Activated T-cell treated with anti-CD3 and anti-CD28 coated beads, Interleukin-2, amount 50 U/mL, for 4 hours (primary cell): ENCODE results near the gene SLC25A47. TPM values are rescaled to one million over a fixed set of nuclear protein-coding genes. Genes with fewer than 3 reads are reported as not detected.
"Not testable (repeated sequence)": the region's sequence is repeated elsewhere in the genome, so short reads cannot be mapped to it uniquely, and the experiment has no call there.

Source experiments
- ATAC-seq, 2 donors: fragments of 200-7000 bp; cut with Tn5 transposase; one replicate each; pipeline ENCODE4 v1.10.0; 2021
- DNase-seq: peaks from one replicate; pipeline ENCODE4 v3.0.0-alpha.2; 2020
- H3K27me3 Mint-ChIP-seq: one replicate; pipeline ENCODE4 v1.8.0; 2021; ENCODE audit warnings: low read depth, mixed read lengths
- H3K36me3 Mint-ChIP-seq: one replicate; pipeline ENCODE4 v1.8.0; 2022; ENCODE audit warnings: mixed read lengths; ENCODE audit not compliant: insufficient read depth
- H3K4me1 Mint-ChIP-seq: one replicate; pipeline ENCODE4 v1.8.0; 2021; ENCODE audit warnings: low read depth, mixed read lengths
- H3K4me3 Mint-ChIP-seq: one replicate; pipeline ENCODE4 v1.8.0; 2021; ENCODE audit warnings: mild to moderate bottlenecking, moderate library complexity, mixed read lengths
- H3K9me3 Mint-ChIP-seq: one replicate; pipeline ENCODE4 v1.8.0; 2021; ENCODE audit warnings: mixed read lengths
- total RNA-seq, 3 donors: library from RNA; stranded (reverse); gene quantifications; one replicate each; pipeline ENCODE4 v1.2.1, GENCODE V29; 2021

Gene SLC25A47
- total RNA-seq, 3 donors from 2014 or later = not detected

GRCh38 chr14:100286484-100287191 is 36.5 kb upstream of the SLC25A47 start:
- H3K27me3 Mint-ChIP-seq = no peaks in the 10 kb centered on the region
- peak overlapping the region; percentile 79 for H3K4me3 Mint-ChIP-seq
- peaks cover 7% of the 10 kb centered on the region for H3K4me1 Mint-ChIP-seq
- H3K9me3 Mint-ChIP-seq = no peaks in the 10 kb centered on the region
- DNase-seq (no peak), ATAC-seq (no peak)
- no peaks in the 10 kb centered on the region for H3K36me3 Mint-ChIP-seq

GRCh38 chr14:100287202-100287997 is 35.7 kb upstream of the SLC25A47 start:
- Mint-ChIP-seq H3K36me3 (no peaks in the 10 kb centered on the region), H3K27me3 (no peaks in the 10 kb centered on the region), H3K4me1 (peaks cover 7% of the 10 kb centered on the region), H3K9me3 (no peaks in the 10 kb centered on the region), H3K4me3 (no peak overlapping the region)
- no peak for ATAC-seq
- DNase-seq = no peak

DNA sequence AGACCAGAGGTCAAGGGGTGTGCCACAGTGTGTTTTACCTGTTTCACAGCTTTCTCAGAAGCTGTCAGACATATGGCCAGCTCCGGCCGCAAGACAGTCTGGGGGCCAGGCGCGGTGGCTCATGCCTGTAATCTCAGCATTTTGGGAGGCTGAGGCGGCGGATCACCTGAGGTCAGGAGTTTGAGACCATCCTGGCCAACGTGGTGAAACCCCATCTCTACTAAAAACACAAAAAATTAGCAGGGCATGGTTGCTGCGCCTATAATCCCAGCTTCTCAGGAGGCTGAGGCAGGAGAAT is 35.2 kb upstream of the SLC25A47 start:
- H3K36me3 Mint-ChIP-seq, H3K9me3 Mint-ChIP-seq, DNase-seq, H3K4me3 Mint-ChIP-seq, H3K4me1 Mint-ChIP-seq, H3K27me3 Mint-ChIP-seq, ATAC-seq: not testable (repeated sequence)

GRCh38 chr14:100288382-100289185 is 34.6 kb upstream of the SLC25A47 start:
- H3K9me3 Mint-ChIP-seq = no peaks in the 10 kb centered on the region

DNA sequence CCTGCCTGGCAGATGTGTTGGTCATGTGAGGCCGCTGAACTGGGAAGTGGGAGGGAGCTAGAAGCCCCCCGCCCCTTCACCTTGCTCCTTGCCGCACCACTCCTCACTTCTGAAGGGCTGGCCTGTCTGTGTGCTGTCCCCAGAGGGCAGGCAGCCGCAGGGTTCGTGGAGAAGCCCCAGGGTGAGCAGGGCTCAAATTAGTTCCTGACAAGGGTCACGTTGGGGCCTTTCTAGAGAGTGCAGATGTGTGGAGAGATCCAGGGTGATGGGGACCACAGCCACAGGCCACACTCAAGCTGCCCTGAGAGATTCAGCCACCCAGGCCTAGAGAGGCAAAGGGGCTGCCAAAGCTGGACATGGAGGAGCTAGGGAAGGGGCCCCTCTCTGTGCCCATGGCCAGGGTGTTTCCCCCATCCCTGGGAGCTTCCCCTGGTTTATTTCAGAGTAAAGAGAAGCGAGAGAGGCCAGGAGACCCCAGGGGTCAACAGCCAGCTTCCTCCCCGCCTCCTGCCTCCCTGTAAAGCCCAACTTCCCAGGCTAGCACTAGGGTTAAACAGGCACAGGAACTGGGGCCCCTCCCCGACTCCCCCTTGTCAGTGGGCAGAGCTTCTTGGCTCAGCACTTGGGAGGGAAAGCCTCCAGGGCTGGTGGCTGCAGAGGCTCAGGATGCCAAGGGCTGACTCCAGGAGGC is 33.1 kb upstream of the SLC25A47 start:
- no peaks in the 10 kb centered on the region for H3K36me3 Mint-ChIP-seq
- H3K27me3 Mint-ChIP-seq = no peaks in the 10 kb centered on the region
- DNase-seq (no peak), ATAC-seq (no peak)
- H3K4me1 Mint-ChIP-seq = peaks cover 3% of the 10 kb centered on the region
- H3K9me3 Mint-ChIP-seq = no peaks in the 10 kb centered on the region
- H3K4me3 Mint-ChIP-seq = no peak overlapping the region

More at GRCh38 chr14:100288382-100289185, 34.6 kb upstream of the SLC25A47 start:
- ATAC-seq (no peak), DNase-seq (no peak)
- Mint-ChIP-seq H3K4me3 (no peak overlapping the region), H3K36me3 (no peaks in the 10 kb centered on the region), H3K4me1 (peaks cover 7% of the 10 kb centered on the region), H3K27me3 (no peaks in the 10 kb centered on the region)

- Mint-ChIP-seq H3K27me3 (no peaks in the 10 kb centered on the region), H3K4me1 (peaks cover 3% of the 10 kb centered on the region), H3K36me3 (no peaks in the 10 kb centered on the region), H3K9me3 (no peaks in the 10 kb centered on the region), H3K4me3 (no peak overlapping the region)
- DNase-seq (no peak), ATAC-seq (no peak)
These were observed 32.4 kb upstream of the SLC25A47 start for GRCh38 chr14:100290607-100291304.

- no peaks in the 10 kb centered on the region for H3K36me3 Mint-ChIP-seq
- H3K27me3 Mint-ChIP-seq = no peaks in the 10 kb centered on the region
- ATAC-seq (no peak), DNase-seq (no peak)
- no peak overlapping the region for H3K4me3 Mint-ChIP-seq
- peaks cover 2% of the 10 kb centered on the region for H3K4me1 Mint-ChIP-seq
- H3K9me3 Mint-ChIP-seq = no peaks in the 10 kb centered on the region
These were observed 31.6 kb upstream of the SLC25A47 start for GRCh38 chr14:100291305-100292075.

DNA sequence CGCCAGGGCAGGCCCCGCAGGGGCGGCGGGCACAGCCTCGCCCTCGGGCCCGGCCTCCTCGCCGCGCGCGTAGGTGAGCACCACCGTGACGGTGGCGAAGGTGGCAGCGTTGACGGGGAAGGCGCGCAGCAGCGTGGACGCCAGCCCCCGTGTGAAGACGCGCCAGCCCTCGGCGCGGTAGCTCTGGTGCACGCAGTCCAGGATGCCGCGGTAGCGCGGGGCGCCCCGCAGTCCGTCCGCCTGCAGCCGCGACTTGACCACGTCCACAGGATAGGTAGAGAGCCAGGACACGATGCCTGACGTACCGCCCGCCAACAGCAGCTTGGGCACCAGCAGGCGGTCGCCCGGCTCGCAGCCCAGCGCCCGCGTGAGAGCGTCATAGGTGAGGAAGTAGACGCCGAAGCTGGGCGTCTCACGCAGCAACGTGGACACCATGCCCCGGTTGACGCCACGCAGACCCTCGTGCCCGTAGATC is 30.8 kb upstream of the SLC25A47 start:
- Mint-ChIP-seq H3K4me3 (no peak overlapping the region), H3K36me3 (no peaks in the 10 kb centered on the region), H3K4me1 (peaks cover 2% of the 10 kb centered on the region), H3K27me3 (no peaks in the 10 kb centered on the region), H3K9me3 (no peaks in the 10 kb centered on the region)
- ATAC-seq = no peak
- DNase-seq = no peak

DNA sequence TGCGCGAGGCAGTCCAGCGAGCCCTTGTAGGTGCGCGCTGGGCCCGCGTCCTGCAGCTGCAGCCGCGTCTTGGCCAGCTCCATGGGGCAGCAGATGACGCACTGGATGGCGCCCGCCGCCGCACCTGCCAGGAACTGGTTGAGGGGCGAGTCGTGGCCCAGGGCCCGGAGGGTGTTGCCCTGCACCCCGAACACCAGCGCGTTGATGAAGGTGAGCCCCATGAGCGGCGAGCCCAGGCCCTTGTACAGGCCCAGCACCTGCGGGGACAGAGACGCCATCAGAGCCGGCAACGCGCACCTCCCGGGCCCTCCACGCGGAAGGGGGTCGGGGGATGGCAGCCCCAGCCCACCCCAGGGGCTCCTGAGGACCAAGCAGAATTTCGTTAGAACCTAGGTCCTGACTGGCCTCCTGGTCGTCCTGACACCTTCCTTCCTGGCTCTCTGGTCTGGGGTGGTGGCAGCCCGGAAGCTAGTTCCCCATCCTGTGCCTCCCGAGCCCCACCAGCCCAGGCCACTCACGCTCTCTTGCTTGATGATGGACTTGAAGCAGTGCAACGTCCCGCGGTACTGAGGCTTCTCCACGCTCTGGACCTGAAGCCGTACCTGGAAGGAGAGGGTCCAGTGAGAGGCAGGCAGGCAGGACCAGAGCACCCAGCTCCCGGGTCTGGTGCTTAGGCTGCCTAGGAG is 30.2 kb upstream of the SLC25A47 start:
- H3K36me3 Mint-ChIP-seq = no peaks in the 10 kb centered on the region
- H3K27me3 Mint-ChIP-seq = no peaks in the 10 kb centered on the region
- no peaks in the 10 kb centered on the region for H3K9me3 Mint-ChIP-seq
- DNase-seq (no peak), ATAC-seq (no peak)
- H3K4me3 Mint-ChIP-seq = no peak overlapping the region
- H3K4me1 Mint-ChIP-seq = peaks cover 2% of the 10 kb centered on the region

GRCh38 chr14:100293497-100294212 is 29.5 kb upstream of the SLC25A47 start:
- Mint-ChIP-seq H3K9me3 (no peaks in the 10 kb centered on the region), H3K36me3 (no peaks in the 10 kb centered on the region)
- no peak for DNase-seq

GRCh38 chr14:100294213-100294962 is 28.8 kb upstream of the SLC25A47 start:
- DNase-seq (no peak), ATAC-seq (no peak)
- Mint-ChIP-seq H3K4me1 (peaks cover 2% of the 10 kb centered on the region), H3K9me3 (no peaks in the 10 kb centered on the region), H3K36me3 (no peaks in the 10 kb centered on the region), H3K4me3 (no peak overlapping the region), H3K27me3 (no peaks in the 10 kb centered on the region)

More at GRCh38 chr14:100293497-100294212, 29.5 kb upstream of the SLC25A47 start:
- Mint-ChIP-seq H3K27me3 (no peaks in the 10 kb centered on the region), H3K4me3 (no peak overlapping the region), H3K4me1 (peaks cover 2% of the 10 kb centered on the region)
- ATAC-seq = no peak

DNA sequence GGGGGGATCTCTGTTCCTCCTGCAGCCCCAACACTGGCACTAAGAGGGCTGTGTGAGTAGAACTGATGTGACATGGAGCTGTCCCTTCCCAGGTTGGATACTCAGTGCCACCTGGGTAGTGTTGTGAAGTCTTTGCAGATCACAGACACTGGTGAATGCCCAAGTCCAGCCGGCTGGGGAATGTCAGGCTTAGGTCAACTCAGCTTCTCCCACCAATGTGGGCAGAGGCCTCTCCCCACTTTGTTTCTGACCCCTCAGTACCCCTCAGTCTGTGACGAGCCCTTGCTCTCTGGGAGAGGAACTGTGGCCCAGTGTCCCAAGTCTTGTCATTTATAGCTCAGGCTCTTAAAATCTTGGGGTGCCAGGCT is 28.2 kb upstream of the SLC25A47 start:
- no peak overlapping the region for H3K4me3 Mint-ChIP-seq
- H3K4me1 Mint-ChIP-seq = peaks cover 2% of the 10 kb centered on the region
- H3K36me3 Mint-ChIP-seq = no peaks in the 10 kb centered on the region
- no peaks in the 10 kb centered on the region for H3K27me3 Mint-ChIP-seq
- DNase-seq (no peak), ATAC-seq (no peak)
- no peaks in the 10 kb centered on the region for H3K9me3 Mint-ChIP-seq
